B cell (primary cell): ENCODE measurements around the gene SOX18. TPM values are rescaled to one million over a fixed set of nuclear protein-coding genes. Genes with fewer than 3 reads are reported as not detected.

Experiments
- ATAC-seq: fragments of 200-7000 bp; cut with Tn5 transposase; one replicate; pipeline ENCODE4 v1.10.0; 2021; ENCODE audit warnings: low read depth, mild to moderate bottlenecking, moderate number of reproducible peaks, moderate library complexity
- CTCF ChIA-PET: fragments of 350-600 bp; sonication (Branson Sonifier 250); formaldehyde crosslinking; loops from one replicate; lab custom pipeline; 2021; ENCODE audit warnings: antibody characterized with exemption, inconsistent platforms; lab: Charles Lee
- POLR2A ChIA-PET: fragments of 350-600 bp; sonication (Branson Sonifier 250); formaldehyde crosslinking; loops from one replicate; lab custom pipeline; 2021; ENCODE audit warnings: antibody characterized with exemption; lab: Charles Lee
- DNase-seq: peaks from one replicate; pipeline ENCODE4 v3.0.0; 2013
- H2AFZ ChIP-seq: 2 replicates; pipeline ENCODE4 v1.6.1; 2012; ENCODE audit warnings: mild to moderate bottlenecking, low read depth, low read length; ENCODE audit not compliant: insufficient read depth, poor library complexity, severe bottlenecking
- H3K27ac ChIP-seq, 2 donors: 1 replicate in 1 of 2; 2 replicates in 1 of 2; pipeline ENCODE4 v1.5.1; 2012 to 2013; ENCODE audit warnings: low read length in 2 of 2, mild to moderate bottlenecking in 2 of 2, moderate library complexity in 1 of 2
- H3K27me3 ChIP-seq, 4 experiments: fragments of 200-600 bp in 1 of 4; sonication (generic) in 1 of 4; replicated peaks in 1 of 4; 1 replicate in 2 of 4; 2 replicates in 2 of 4; pipeline versions ENCODE4 v1.6.1 to v1.7.0; 2013 to 2016; ENCODE audit warnings: low read length in 3 of 4, mild to moderate bottlenecking in 2 of 4, mixed read lengths in 1 of 4, moderate library complexity in 1 of 4; ENCODE audit not compliant: insufficient read depth in 4 of 4, control insufficient read depth in 3 of 4; ENCODE audit errors: control extremely low read depth in 1 of 4
- H3K36me3 ChIP-seq, 2 experiments: replicated peaks in 1 of 2; 1 replicate in 1 of 2; 2 replicates in 1 of 2; pipeline versions ENCODE4 v1.6.1 to v1.7.1; 2013; ENCODE audit warnings: low read length in 1 of 2; ENCODE audit not compliant: insufficient read depth in 2 of 2, control insufficient read depth in 1 of 2; ENCODE audit errors: control extremely low read depth in 1 of 2, extremely low read depth in 1 of 2
- H3K4me1 ChIP-seq, 2 donors: fragments of 200-600 bp in 1 of 2; sonication (generic) in 1 of 2; 1 replicate in 1 of 2; 2 replicates in 1 of 2; pipeline versions ENCODE4 v1.5.1 to v1.6.1; 2013 to 2017; ENCODE audit warnings: low read length in 2 of 2; ENCODE audit not compliant: control insufficient read depth in 2 of 2, insufficient read depth in 2 of 2
- H3K4me2 ChIP-seq: replicated peaks from 2 replicates; pipeline ENCODE3; 2012; ENCODE audit warnings: mild to moderate bottlenecking, low read depth, low read length; ENCODE audit not compliant: poor library complexity, severe bottlenecking
- H3K4me3 ChIP-seq, 5 experiments: fragments of 200-600 bp in 1 of 5; sonication (generic) in 1 of 5; 1 replicate in 3 of 5; 2 replicates in 2 of 5; pipeline versions ENCODE4 v1.5.1 to v1.7.0; 2011 to 2016; ENCODE audit warnings: low read length in 4 of 5, mild to moderate bottlenecking in 4 of 5, low read depth in 2 of 5, control low read depth in 1 of 5, moderate library complexity in 1 of 5; ENCODE audit not compliant: insufficient read depth in 1 of 5; ENCODE audit errors: control extremely low read depth in 1 of 5, extremely low read depth in 1 of 5
- H3K79me2 ChIP-seq: fragments of 200-600 bp; sonication (generic); one replicate; pipeline ENCODE4 v1.6.0; 2016; ENCODE audit warnings: low read length; ENCODE audit not compliant: control insufficient read depth, insufficient read depth
- H3K9ac ChIP-seq: fragments of 200-600 bp; sonication (generic); 2 replicates; pipeline ENCODE4 v1.6.1; 2017; ENCODE audit warnings: mild to moderate bottlenecking, low read length, moderate library complexity
- H3K9me3 ChIP-seq, 3 donors: one replicate each; pipeline versions ENCODE4 v1.6.1 to v1.7.1; 2013; ENCODE audit warnings: low read length in 2 of 3; ENCODE audit not compliant: control insufficient read depth in 2 of 3, insufficient read depth in 1 of 3; ENCODE audit errors: control extremely low read depth in 1 of 3
- H4K20me1 ChIP-seq: 2 replicates; pipeline ENCODE4 v1.6.0; 2012; ENCODE audit warnings: mild to moderate bottlenecking, low read length; ENCODE audit not compliant: insufficient read depth, control insufficient read depth, poor library complexity, severe bottlenecking
- H3K27ac Mint-ChIP-seq: one replicate; pipeline ENCODE4 v1.8.0; 2021; ENCODE audit warnings: mixed read lengths
- H3K27me3 Mint-ChIP-seq: one replicate; pipeline ENCODE4 v1.8.0; 2021; ENCODE audit warnings: mixed read lengths
- H3K4me1 Mint-ChIP-seq: one replicate; pipeline ENCODE4 v1.8.0; 2021; ENCODE audit warnings: mixed read lengths
- H3K4me3 Mint-ChIP-seq: one replicate; pipeline ENCODE4 v1.8.0; 2021; ENCODE audit warnings: mixed read lengths
- H3K9me3 Mint-ChIP-seq: one replicate; pipeline ENCODE4 v1.8.0; 2022; ENCODE audit warnings: mixed read lengths; ENCODE audit not compliant: insufficient read depth
- EZH2 ChIP-seq: IDR thresholded peaks from 2 replicates; pipeline ENCODE4 v1.6.1; 2012; ENCODE audit warnings: borderline replicate concordance, low read depth, mild to moderate bottlenecking, moderate library complexity, low read length; ENCODE audit not compliant: insufficient read depth, poor library complexity, severe bottlenecking
- WGBS: methylation state at CpG from one replicate; pipeline ENCODE4 v1.1.5; 2013; ENCODE audit warnings: missing lambda C conversion rate; ENCODE audit not compliant: insufficient coverage; 5-methylcytosine and 5-hydroxymethylcytosine counted together
- intact Hi-C: fragments of 100-400 bp; cut with micrococcal nuclease; formaldehyde crosslinking; loops from one replicate; pipeline ENCODE4 v1.10.0; 2022
- polyA plus RNA-seq: library from polyadenylated mRNA; depleted of rRNA; stranded (reverse); fragments of >200 nt; gene quantifications from 2 replicates; pipeline ENCODE4 v1.2.3, GENCODE V29; 2012
- total RNA-seq, 2 donors: library from RNA; stranded (reverse); fragments of 120-200 nt in 1 of 2; gene quantifications; 1 replicate in 1 of 2; 2 replicates in 1 of 2; pipeline versions ENCODE4 v1.2.3 to v1.2.4, GENCODE V29; 2013 to 2022
- TF ChIP-seq, protein P1 (sequence below): fragments of 200-600 bp; IDR thresholded peaks from one replicate; pipeline ENCODE4 v1.8.0; 2022; ENCODE audit warnings: antibody characterized with exemption, mild to moderate bottlenecking

Gene SOX18
- total and polyA plus RNA-seq, 2 donors (not counting 1 experiment from before 2014, with no cell fraction given), result not detected

DNA sequence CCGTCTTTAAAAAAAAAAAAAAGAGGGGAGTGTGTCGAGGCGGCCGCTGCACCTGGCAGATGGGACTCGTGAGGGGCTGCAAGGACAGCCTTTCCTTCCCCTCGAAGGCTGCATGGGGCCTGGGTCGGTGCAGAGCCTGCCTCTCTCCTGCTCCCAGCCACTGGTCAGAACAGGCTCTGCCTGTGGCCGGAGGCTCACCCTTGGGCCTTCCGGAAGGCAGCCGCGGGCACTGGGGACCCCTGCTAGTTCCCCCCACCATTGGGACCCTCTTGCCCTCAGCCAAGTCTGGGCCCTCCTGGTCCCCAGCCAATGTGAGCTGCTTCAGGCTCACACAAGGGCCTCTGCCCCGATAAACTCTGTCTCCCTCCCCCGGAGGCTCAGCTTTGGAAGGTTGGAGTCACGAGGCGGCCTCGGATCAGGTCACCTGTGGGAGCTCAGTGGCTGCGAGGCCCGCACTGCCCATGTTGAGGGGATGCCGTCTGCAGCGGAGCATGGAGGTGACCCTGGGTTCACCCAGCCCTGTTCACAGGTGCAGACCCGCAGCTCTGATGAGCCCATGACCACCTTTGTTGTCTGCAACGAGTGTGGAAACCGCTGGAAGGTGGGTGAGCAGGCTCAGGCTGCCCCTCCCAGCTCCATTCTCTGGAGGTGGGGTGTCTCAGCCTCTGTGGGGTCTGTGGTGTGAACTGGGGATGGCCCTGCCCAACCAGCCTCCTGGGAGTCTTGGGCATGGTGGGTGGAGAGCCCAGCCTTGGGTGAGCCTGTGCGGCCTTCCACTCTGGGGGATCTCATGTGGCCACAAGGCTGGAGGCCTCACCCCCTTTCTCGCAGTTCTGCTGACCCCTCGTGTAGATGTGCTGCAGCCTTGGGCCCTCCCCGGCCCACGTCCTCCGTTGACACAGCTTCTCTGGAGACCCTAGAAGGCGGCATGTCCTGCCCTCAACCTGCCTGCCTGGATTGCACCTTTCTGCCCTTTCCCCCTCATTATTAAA, 22.2 kb upstream of the SOX18 start:
- Histone ChIP-seq H2AFZ (no peak overlapping the region), H3K4me1 (peaks cover 32 to 80% of the 10 kb centered on the region in 2 donors), H3K79me2 (peaks cover 30% of the 10 kb centered on the region), H3K9ac (no peak overlapping the region), H3K27me3 (no peaks in the 10 kb centered on the region), H3K9me3 (no peaks in the 10 kb centered on the region), H3K27ac (peak overlapping the region in 1 of 2 donors; percentile 56), H4K20me1 (peaks cover 67% of the 10 kb centered on the region), H3K4me2 (peak overlapping the region; percentile 24), H3K4me3 (no peak overlapping the region), H3K36me3 (peaks cover 0 to 48% of the 10 kb centered on the region in 2 experiments)
- DNase-seq, result no peak
- 55% methylated on average over 26 of the region's 30 CpGs for whole genome bisulfite sequencing
- Mint-ChIP-seq H3K27me3 (no peaks in the 10 kb centered on the region), H3K4me3 (peak overlapping the region; percentile 26), H3K4me1 (peaks cover 53% of the 10 kb centered on the region), H3K27ac (peak overlapping the region; percentile 79), H3K9me3 (no peaks in the 10 kb centered on the region)
- TF ChIP-seq EZH2, result no peak
- TF ChIP-seq, protein P1, sequence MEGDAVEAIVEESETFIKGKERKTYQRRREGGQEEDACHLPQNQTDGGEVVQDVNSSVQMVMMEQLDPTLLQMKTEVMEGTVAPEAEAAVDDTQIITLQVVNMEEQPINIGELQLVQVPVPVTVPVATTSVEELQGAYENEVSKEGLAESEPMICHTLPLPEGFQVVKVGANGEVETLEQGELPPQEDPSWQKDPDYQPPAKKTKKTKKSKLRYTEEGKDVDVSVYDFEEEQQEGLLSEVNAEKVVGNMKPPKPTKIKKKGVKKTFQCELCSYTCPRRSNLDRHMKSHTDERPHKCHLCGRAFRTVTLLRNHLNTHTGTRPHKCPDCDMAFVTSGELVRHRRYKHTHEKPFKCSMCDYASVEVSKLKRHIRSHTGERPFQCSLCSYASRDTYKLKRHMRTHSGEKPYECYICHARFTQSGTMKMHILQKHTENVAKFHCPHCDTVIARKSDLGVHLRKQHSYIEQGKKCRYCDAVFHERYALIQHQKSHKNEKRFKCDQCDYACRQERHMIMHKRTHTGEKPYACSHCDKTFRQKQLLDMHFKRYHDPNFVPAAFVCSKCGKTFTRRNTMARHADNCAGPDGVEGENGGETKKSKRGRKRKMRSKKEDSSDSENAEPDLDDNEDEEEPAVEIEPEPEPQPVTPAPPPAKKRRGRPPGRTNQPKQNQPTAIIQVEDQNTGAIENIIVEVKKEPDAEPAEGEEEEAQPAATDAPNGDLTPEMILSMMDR, result no peak
- ATAC-seq, result peak; percentile 10
- intact Hi-C loops, result no loop called here
- POLR2A ChIA-PET, result interaction anchor here (0.7 to 1.6 kb wide), 3 partner anchors 29 to 50 kb away, joined by 3 to 6 read pairs (median 3); no protein-coding TSS in a partner anchor
- CTCF ChIA-PET, result interaction anchor here (0.9 to 1.8 kb wide), 2 partner anchors 28 to 49 kb away, joined by 3 to 9 read pairs; no protein-coding TSS in a partner anchor
